DND-41 (cell line): Measurements from ENCODE around the gene EPB41L4B.

Experiments used
- ATAC-seq: fragments of 200-7000 bp; cut with Tn5 transposase; 3 replicates; pipeline ENCODE4 v1.9.1; 2021; ENCODE audit warnings: low read depth; ENCODE audit not compliant: insufficient read depth
- DNase-seq: peaks from one replicate; pipeline ENCODE4 v3.0.0-alpha.2; 2020
- H2AFZ ChIP-seq: 2 replicates; pipeline ENCODE4 v1.6.0; 2012; ENCODE audit warnings: low read depth, low read length
- H3K27ac ChIP-seq: 2 replicates; pipeline ENCODE4 v1.5.1; 2012; ENCODE audit warnings: low read length, inconsistent platforms
- H3K27me3 ChIP-seq: fragments of 200-600 bp; sonication (generic); 2 replicates; pipeline ENCODE4 v1.6.0; 2012; ENCODE audit warnings: low read length, mild to moderate bottlenecking, inconsistent platforms; ENCODE audit not compliant: insufficient read depth, poor library complexity
- H3K36me3 ChIP-seq: 2 replicates; pipeline ENCODE4 v1.5.1; 2012; ENCODE audit warnings: low read length, inconsistent platforms; ENCODE audit not compliant: insufficient read depth
- H3K4me1 ChIP-seq: 2 replicates; pipeline ENCODE4 v1.5.1; 2012; ENCODE audit warnings: mild to moderate bottlenecking, low read length; ENCODE audit not compliant: insufficient read depth
- H3K4me2 ChIP-seq: 2 replicates; pipeline ENCODE4 v1.6.0; 2012; ENCODE audit warnings: mild to moderate bottlenecking, moderate library complexity, low read length, inconsistent platforms; ENCODE audit not compliant: insufficient read depth
- H3K4me3 ChIP-seq, 2 experiments: fragments of 200-600 bp in 1 of 2; shearing (Covaris generic) in 1 of 2; 2 replicates each; pipeline ENCODE4 v1.5.1; 2012 to 2016; ENCODE audit warnings: inconsistent platforms in 2 of 2, low read length in 2 of 2, mild to moderate bottlenecking in 2 of 2, low read depth in 1 of 2, moderate library complexity in 1 of 2
- H3K79me2 ChIP-seq: 2 replicates; pipeline ENCODE4 v1.6.0; 2012; ENCODE audit warnings: low read length, inconsistent platforms; ENCODE audit not compliant: insufficient read depth
- H3K9ac ChIP-seq: 2 replicates; pipeline ENCODE4 v1.6.0; 2012; ENCODE audit warnings: low read depth, mild to moderate bottlenecking, inconsistent platforms, low read length, moderate library complexity
- H3K9me3 ChIP-seq: 2 replicates; pipeline ENCODE4 v1.5.1; 2012; ENCODE audit warnings: low read length, moderate library complexity, mild to moderate bottlenecking, inconsistent platforms; ENCODE audit not compliant: insufficient read depth, severe bottlenecking
- H4K20me1 ChIP-seq: 2 replicates; pipeline ENCODE4 v1.6.0; 2012; ENCODE audit warnings: low read length; ENCODE audit not compliant: insufficient read depth
- CTCF ChIP-seq: IDR thresholded peaks from 2 replicates; pipeline ENCODE4 v1.5.1; 2012; ENCODE audit warnings: borderline replicate concordance, low read length, moderate library complexity, mild to moderate bottlenecking; ENCODE audit not compliant: poor library complexity, severe bottlenecking; ENCODE audit errors: extremely low read depth
- EZH2 ChIP-seq: IDR thresholded peaks from 3 replicates; pipeline ENCODE4 v1.6.1; 2012; ENCODE audit warnings: borderline replicate concordance, low read depth, mild to moderate bottlenecking, moderate library complexity, low read length, inconsistent platforms; ENCODE audit not compliant: severe bottlenecking

EPB41L4B gene

GRCh38 chr9:109163194-109163593, 157.7 kb downstream of the EPB41L4B start:
- H3K27me3 ChIP-seq: peaks cover 3% of the 10 kb centered on the region
- TF ChIP-seq CTCF (no peak), EZH2 (no peak)
- no peaks in the 10 kb centered on the region for H3K4me1 ChIP-seq
- no peak overlapping the region for H3K4me2 ChIP-seq
- no peak overlapping the region for H3K27ac ChIP-seq
- no peak for DNase-seq
- no peaks in the 10 kb centered on the region for H4K20me1 ChIP-seq
- no peak overlapping the region for H3K9ac ChIP-seq
- H3K9me3 ChIP-seq: no peaks in the 10 kb centered on the region
- H3K36me3 ChIP-seq: no peaks in the 10 kb centered on the region
- no peak overlapping the region for H2AFZ ChIP-seq
- ATAC-seq: no peak
- H3K79me2 ChIP-seq: no peaks in the 10 kb centered on the region
- no peak overlapping the region for H3K4me3 ChIP-seq

GRCh38 chr9:109162677-109163076, 158.2 kb downstream of the EPB41L4B start:
- peaks cover 3% of the 10 kb centered on the region for H3K27me3 ChIP-seq
- no peak for DNase-seq
- no peak for TF ChIP-seq EZH2
- TF ChIP-seq CTCF: no peak

GRCh38 chr9:109161471-109161870, 159.4 kb downstream of the EPB41L4B start:
- DNase-seq (no peak), ATAC-seq (no peak)
- H3K4me2 ChIP-seq: no peak overlapping the region
- H2AFZ ChIP-seq: no peak overlapping the region
- peaks cover 3% of the 10 kb centered on the region for H3K27me3 ChIP-seq
- TF ChIP-seq EZH2 (no peak), CTCF (no peak)
- no peaks in the 10 kb centered on the region for H3K4me1 ChIP-seq
- H3K27ac ChIP-seq: no peak overlapping the region
- no peak overlapping the region for H3K4me3 ChIP-seq
- H3K9ac ChIP-seq: no peak overlapping the region
- H4K20me1 ChIP-seq: no peaks in the 10 kb centered on the region
- no peaks in the 10 kb centered on the region for H3K9me3 ChIP-seq
- H3K79me2 ChIP-seq: no peaks in the 10 kb centered on the region
- H3K36me3 ChIP-seq: no peaks in the 10 kb centered on the region

More at GRCh38 chr9:109162677-109163076, 158.2 kb downstream of the EPB41L4B start:
- H4K20me1 ChIP-seq: no peaks in the 10 kb centered on the region
- no peak for ATAC-seq
- no peaks in the 10 kb centered on the region for H3K4me1 ChIP-seq
- no peaks in the 10 kb centered on the region for H3K36me3 ChIP-seq
- no peak overlapping the region for H2AFZ ChIP-seq
- H3K9ac ChIP-seq: no peak overlapping the region
- no peak overlapping the region for H3K4me3 ChIP-seq
- no peaks in the 10 kb centered on the region for H3K9me3 ChIP-seq
- no peaks in the 10 kb centered on the region for H3K79me2 ChIP-seq
- H3K27ac ChIP-seq: no peak overlapping the region
- no peak overlapping the region for H3K4me2 ChIP-seq

GRCh38 chr9:109159583-109159982, 161.3 kb downstream of the EPB41L4B start:
- TF ChIP-seq EZH2 (no peak), CTCF (no peak)
- Histone ChIP-seq H3K4me2 (no peak overlapping the region), H4K20me1 (no peaks in the 10 kb centered on the region), H3K79me2 (no peaks in the 10 kb centered on the region), H2AFZ (no peak overlapping the region), H3K27ac (no peak overlapping the region), H3K9ac (no peak overlapping the region), H3K27me3 (no peaks in the 10 kb centered on the region), H3K4me1 (no peaks in the 10 kb centered on the region), H3K9me3 (no peaks in the 10 kb centered on the region), H3K4me3 (no peak overlapping the region), H3K36me3 (no peaks in the 10 kb centered on the region)
- ATAC-seq (no peak), DNase-seq (no peak)
